GM18870 (cell line): ENCODE results near the gene BNIP3.

Experiments used
- ATAC-seq: cut with Tn5 transposase; IDR thresholded peaks from one replicate; pipeline ENCODE4 v1.9.1; 2021; ENCODE audit warnings: moderate library complexity; ENCODE audit not compliant: unreplicated experiment

BNIP3 gene, protein sequence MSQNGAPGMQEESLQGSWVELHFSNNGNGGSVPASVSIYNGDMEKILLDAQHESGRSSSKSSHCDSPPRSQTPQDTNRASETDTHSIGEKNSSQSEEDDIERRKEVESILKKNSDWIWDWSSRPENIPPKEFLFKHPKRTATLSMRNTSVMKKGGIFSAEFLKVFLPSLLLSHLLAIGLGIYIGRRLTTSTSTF

DNA sequence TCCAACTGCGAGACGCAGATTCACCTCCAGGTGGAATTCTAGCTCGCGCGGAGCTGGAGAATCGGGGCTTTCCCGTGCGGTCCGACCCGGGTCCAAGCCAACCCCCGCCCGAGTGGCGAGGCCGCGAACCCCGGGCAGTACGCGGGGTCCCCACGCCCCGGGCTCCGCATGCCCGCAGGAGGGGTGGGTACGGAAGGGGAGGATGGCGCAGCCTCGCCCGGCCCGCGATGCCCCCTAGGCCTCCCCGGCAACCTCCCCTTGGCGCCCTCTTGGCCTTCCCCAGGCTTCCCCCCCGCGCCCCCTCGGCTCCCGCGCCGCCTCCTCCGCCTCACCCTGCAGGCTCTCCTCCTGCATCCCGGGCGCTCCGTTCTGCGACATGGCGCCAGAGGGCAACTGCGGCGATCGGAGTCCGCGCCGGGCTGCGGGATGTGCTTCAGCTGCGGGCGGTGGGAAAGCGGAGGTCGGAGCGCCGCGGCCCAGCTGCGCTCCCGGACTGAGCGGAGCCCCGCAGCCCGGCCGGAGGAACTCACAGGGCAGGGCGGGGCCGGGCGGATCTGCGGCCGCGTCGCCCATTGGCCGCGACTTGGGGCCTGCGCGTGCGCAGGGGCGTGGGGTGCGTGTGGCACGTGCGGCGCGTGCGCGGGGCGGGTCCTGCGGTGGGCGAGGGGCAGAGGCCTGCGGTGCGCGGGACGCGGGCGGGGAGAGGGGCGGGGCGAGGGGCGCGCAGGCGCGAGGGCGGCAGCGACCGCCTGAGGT is at the start of gene BNIP3:
TSS of gene BNIP3 (minus strand) at position 495 of the 756 bp plus-strand sequence. CDS start at position 378, 117 bp downstream.
- peak; percentile 56 for ATAC-seq

DNA sequence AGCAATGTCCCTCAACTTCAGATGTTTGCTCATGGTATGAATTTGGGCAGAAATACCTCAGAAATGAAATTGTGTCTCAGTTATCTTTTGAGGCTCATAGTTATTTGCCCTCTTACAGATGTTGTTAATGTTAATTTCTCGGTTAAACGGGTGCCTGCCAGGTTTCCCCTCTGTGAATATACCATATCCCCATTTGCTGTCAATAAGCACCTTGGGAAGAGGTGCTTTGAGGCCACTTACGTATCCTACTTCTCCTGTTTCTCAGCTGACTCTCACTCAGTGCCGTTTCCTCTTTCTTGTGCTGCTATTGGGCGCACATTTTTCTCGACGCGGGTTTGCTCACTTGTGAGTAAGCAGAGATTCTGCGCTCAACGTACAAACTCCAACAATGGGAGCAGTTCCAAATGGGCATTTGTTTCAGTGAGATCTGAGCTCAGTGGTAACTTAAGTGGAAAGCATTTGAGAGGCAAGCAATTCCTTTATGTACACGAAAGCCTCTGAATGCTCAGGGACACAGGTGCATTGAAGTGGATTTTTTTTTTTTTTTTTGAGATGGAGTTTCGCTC is 49.3 kb upstream of the BNIP3 start:
- ATAC-seq = no peak

DNA sequence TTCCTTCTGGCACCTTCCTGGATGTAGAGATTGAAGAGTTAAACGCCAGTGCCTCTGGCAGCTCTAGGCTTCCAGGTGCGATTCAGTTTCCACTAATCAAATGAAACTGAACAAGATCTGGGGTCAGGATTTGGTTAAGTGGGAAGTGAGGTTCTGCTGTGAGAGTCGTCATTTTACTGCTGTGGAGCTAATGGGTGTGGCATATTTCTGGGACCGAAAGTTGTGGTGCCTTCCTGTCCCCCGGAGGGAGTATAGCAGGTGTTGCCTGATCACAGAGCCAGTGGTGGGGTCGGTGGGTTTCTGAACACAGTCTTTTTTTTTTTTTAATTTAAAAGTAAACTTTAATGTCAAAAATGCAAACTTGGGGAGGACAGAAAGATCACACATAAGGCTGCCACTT is 47.0 kb upstream of the BNIP3 start:
- ATAC-seq = no peak

DNA sequence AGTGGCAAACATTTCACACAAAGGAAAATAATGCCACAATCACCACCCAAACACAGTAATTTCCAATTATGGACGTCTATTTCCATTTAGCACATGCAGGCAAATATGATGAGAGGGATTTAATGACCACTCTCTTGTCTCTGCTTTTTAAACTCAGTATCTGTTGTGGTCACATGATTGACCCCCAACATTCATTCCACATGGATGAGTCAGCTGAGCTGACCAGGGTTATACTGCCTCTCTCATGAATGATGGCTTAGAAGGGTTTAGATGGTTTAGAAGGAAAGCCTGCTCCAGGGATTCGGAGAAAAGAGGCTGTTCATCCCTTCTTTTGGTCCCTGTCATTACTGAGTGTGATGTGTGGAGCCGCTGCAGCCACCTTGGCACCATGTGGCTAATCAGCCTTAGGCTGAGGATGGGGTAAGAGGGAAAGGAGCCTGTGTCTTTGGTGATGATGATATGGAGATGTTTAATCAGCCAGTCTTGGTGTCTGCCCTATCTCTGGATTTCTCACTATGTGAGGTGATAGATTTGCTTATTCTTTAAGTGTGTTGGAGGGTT is 45.8 kb upstream of the BNIP3 start:
- no peak for ATAC-seq

DNA sequence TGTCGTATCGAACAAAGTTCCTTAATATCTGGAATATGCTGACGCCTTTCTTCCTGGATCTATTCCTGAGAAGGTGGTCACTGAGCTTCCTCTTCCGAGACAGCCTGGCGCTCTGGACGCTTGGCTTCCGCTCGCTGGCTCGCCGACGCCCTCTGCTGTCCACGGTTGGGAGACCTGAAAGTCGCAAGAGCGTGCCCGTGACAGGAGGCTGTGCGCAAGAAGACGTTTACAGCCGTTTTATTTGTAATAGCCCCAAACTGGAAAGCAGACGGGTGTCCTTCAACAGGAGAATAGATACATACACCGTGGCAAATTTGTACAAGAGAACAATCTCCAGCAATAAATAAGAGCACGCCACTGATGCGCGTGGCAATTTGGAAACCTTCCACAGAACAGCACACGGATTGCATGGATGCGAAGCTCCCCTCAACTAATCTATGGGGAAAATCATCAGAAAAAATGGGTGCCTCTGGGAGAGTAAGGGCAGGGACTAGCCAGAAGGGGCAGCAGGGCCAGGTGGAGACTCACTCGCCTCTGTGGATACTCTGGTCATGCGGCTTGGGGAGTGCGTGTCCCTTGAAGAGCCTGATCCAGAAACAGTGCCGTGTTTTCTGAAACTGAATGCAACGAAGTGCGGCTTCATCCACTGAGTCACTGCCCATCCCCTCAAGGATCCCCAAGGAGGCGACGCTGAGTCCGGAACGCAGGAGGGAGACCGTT is 41.5 kb upstream of the BNIP3 start:
- ATAC-seq = no peak

DNA sequence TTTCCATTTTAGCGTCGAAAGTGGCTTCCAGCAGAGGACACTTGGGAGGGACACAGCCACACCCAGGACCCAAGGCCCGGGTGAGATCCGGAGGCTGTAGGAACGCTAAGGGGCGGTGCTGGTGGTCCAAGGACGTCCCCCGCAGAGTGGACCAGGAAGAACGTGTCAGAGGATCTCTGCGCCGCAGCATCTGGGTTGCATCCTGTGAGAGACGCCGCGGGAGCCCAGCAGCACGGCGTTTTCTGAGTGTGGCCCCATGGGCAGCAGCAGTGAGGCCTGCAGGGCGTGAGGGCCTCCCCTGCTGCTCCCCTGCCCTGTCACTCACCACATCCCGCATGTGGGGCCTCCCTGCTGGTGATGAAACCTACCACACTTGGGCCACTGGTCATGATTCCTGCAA is 40.5 kb upstream of the BNIP3 start:
- ATAC-seq = no peak

DNA sequence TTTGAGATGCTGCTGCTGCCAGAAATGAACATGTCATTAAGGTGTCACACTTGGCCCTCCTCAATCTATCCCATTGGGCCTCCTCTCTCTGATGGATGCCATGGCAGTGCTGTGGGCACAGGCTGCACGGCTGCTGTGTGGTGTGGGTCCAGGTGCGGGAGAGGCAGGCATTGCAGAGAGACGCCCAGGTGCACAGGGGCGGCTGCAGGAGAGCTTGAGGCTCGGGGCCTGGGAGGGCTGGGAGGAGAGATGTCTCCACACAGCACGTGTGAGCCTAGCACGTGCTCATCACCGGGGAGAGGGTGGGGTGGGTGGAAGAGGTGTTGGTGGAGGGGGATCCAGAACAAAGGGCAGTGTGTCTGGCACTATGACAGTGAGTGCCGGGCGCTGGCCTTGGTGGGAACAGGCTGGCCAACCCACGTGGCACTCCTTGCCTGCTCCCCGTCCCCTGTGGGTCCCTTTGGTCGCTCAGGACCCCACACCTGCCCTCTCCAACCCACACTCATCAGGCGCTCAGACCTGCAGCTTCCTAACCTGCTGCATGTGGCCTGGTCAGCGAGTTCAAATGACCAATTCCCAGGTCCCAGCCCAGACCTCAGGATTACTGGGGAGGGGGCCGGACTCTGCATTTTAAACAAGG is 39.9 kb upstream of the BNIP3 start:
- no peak for ATAC-seq

DNA sequence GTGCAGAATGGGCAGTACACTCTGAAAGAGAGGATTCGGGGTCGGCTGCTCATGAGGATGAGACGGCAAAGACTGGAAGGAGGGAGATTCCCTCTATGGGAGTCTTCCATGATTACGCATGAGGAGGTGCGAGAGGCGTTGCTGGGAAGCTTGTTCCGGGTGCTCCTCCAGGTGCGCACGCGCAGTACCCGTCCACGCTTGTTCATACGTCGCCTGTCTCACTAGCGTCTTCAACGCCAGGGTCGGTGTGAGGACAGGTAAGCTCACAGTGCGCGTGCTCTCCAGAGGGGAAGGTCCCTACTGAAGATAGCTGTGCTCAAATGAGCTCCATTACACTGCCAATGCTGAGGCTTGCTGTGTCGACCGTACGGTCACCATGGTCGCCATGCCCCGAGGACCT is 39.3 kb upstream of the BNIP3 start:
- no peak for ATAC-seq

DNA sequence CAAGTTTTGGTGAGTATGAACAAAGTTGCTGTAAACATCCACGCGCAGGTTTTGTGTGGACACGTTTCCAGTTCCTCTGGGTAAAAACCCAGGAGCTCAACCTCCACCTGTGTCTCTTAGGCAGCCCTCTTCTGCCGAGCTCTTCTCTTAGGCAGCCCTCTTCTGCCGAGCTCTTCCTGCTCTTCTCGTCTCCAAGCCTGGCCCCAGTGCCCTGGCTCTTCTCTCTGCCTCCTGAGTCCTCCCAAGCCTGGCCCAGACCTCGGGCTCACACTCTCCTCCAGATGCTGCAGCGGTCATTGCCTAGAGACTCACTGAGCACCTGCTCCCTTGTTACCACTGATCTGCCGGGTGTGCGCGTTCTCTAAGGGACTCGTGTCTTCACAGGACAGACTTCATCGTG is 38.7 kb upstream of the BNIP3 start:
- ATAC-seq = no peak

DNA sequence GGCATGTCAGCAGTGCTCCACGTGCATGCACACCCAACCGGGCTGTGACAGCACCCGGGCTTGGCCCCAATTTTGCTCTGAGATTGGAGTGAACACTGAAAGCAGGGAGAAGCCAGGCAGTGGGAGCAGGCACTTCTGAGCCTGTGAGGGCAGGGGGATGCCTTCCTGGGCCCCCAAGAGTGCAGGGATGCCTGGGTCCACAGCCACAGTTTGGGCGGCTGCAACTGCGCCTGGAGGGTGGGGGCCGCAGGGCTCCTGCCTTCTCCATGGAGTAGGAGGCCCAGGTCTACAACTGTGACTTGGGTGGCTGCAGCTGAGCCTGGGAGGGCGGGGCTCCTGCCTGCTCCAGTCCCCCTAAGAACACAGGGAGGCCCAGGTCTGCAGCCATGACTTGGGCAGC is 37.6 kb upstream of the BNIP3 start:
- no peak for ATAC-seq

DNA sequence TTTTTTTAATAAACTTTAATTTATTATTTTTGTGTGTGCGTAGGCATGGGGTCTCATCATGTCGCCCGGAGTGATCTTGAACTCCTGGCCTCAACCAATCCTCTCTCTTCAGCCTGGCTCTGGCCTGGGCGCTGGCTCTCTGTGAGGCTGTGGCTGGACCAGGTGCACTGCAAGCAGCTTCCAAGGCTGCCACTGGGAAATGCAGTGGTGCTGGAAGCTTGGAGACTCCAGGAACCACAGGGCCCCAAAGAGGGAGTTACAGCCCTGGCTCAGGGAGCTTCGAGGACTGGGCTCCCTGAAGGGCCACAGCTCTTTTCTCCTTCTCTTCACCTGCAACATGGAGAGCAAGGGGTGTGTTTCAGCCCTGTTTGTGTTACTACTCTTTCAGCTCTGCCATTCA is 36.7 kb upstream of the BNIP3 start:
- ATAC-seq = no peak

DNA sequence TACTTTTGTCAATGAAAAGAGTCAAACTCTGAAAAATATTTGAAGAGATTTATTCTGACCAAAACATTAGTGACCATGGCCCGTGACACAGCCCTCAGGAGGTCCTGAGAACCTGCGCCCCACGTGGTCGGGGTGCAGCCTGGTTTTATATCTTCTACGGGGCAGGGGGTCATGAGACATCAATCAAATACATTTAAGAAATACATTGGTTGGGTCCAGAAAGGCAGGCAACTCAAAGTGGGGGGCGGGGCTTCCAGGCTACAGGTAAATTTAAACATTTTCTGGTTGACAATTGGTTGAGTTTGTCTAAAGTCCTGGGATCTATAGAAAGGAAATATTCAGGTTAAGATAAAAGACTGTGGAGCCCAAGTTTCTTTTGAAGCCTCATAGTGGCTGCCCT is 34.8 kb upstream of the BNIP3 start:
- ATAC-seq = no peak

DNA sequence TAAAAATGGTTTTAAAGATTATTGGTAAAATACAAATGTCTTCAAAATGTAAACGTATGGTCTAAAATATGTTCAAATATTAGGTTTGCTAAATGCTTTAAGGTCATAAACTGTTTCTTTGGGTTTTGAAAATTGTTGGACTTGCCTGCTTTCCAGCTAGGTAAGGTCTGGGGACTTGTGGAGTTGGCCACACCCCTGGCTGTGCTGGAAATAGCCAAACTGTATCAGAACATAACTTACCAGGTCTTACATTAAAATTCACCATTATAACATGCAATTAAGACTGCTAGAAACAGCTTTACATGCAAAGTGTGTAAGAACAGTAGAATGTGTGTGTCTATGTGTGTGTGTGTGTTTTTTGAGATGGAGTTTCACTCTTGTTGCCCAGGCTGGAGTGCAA is 29.7 kb upstream of the BNIP3 start:
- no peak for ATAC-seq

DNA sequence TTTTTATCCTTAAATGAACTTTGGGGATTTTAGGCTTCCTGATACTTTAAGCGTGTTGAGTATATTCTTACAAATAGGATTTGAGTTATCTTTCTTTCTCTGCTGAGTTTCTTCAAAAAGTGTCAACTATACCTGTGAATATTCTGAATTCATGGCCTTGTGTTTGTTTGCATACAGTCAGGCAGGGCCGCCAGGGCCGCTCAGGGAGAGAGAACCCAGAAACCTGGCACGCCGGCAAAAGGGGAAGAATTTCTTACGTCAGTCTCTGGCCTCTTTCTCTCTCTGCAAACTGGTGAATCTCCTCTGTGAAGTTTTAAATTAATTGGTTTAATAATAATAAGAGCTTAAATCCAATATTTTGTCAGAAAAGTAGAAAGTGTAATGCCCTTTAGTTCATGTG is 29.3 kb upstream of the BNIP3 start:
- no peak for ATAC-seq

DNA sequence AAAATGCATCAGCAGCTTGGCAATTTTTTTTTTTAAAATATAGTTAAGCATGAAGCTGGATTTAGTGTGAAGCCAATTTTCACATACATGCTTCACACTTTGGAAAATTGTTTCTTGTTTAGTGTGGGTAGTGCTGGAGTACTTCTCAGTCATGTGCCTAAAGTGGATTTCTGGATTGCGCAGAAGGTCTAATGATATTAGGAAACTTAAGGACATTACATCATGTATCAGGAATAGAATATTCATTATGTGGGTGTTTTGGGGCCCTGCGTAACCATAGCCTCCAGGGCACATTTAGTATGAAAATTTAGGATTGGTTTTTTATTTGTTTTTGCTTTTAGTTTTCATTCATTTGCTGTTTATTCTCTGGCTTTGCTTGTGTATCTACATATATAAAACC is 28.8 kb upstream of the BNIP3 start:
- ATAC-seq = no peak

DNA sequence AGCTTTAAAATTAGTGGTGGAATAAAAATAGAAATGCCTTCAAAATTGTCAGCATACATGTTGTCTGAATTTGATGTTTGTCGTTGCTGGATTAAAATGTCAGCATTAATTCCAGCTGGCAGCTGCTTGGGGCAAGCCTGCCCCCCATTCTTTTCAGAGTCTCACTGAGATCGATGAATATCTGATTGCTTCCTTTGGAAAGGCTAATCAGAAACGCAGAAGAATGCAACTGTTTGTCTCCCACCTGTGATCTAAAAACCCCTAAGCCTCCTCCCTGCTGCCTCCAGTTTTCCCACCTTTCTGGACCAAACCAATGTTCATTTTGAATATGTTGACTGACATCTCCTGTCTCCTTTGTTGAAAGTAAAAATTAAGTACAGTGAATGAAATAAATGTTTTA is 27.9 kb upstream of the BNIP3 start:
- ATAC-seq = no peak

DNA sequence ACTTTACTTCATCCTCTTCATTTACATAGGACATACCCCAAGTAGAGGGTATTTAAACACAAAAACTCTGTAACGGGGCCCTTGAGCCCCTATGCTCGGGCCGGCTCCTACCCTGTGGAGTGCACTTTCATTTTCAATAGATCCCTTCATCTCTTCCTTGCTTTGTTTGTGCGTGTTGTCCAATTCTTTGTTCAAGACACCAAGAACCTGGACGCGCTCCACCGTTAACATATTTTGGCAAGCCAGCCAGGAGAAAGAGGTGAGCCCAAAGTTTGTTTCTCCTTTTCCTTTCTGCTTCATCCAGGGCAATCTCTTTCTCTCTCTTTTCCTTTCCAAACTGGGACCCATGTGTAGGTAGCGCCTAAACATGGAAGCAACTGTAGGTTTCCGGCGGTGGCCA is 26.0 kb upstream of the BNIP3 start:
- no peak for ATAC-seq

DNA sequence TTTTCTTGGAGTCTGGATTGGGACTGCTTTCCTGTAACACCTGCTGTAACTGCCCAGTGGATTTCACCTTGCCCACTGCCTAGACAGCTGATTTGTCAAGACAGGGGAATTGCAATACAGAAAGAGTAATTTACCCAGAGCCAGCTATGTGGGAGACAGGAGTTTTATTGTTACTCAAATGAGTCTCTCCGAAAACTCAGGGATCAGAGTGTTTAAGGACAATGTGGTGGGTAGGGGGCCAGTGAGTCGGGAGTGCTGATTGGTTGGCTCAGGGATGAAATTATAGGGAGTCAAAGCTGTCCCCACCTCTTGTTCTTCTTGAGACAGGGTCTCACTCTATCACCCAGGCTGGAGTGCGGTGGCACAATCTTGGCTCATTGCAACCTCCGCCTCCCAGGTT is 25.2 kb upstream of the BNIP3 start:
- no peak for ATAC-seq

DNA sequence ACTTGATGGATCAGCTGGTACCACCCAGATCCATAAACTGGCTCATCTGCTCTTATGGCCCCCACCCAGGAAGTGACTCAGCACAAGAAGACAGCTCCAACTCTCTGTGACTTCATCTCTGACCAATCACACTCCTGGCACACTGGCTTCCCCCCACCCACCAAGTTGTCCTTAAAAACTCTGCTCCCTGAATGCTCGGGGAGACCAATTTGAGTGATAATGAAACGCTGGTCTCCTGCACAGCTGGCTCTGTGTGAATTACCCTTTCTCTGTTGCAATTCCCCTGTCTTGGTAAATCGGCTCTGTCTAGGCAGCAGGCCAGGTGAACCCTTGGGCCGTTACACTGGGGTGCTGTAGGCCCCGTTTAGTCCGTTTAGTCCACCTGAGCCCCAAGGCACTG is 23.4 kb upstream of the BNIP3 start:
- no peak for ATAC-seq

DNA sequence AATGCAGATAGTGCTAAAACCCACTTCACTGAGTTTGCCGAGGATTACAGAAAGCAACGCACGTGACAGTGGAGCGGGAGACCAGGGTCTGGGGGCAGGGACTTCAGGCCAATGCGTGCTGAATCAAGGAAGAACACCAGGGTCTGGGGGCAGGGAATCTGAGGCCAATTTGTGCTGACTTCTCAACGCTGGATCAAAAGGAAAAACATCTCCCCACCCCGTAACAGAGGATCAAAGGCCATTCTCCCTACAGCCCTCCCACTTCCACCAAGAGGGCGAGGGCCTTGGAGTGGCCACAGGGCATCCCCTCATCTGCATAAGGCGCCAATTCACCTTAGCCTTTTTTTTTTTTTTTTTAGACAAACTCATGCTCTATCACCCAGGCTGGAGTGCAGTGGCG is 22.3 kb upstream of the BNIP3 start:
- ATAC-seq = no peak

DNA sequence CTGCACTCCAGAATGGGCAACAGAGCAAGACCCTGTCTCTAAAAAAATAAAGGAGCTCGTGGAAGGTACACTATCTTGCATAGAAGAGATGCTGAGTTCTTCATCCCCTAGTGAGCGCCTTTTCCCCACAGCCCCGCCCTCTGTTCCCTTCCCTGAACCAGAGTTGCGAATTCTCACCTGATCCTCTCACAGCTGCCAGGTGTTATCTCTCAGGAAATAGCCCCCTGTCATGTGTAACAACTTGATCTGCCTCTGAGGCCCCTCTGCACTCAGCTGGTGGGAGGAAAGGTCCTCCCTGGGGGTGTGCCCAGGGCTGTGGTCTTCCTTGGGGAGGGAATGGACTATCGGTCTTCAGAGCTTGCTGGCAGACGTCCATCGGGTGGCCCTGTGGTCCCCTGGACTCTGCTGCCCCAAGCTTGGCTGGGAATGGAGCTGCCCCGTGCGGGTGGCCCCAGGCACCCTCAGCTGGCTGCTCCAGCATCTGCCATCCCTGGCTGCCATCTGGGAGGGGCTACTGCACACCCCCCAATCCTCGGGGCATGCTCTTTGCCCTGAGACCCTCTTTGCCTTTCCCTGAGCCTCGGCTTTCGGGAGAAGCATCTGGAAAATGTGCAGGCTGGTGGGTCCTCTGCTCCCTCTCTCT is 21.7 kb upstream of the BNIP3 start:
- ATAC-seq = no peak
